ENCODE measurements around the gene TNFRSF4. TPM values are rescaled to one million over a fixed set of nuclear protein-coding genes. Genes with fewer than 3 reads are reported as not detected.

The TNFRSF4 gene
- total RNA-seq, 1 experiment from 2014 or later, result 0.62 TPM

- no peak for TF ChIP-seq REST (IDR thresholded peaks at IDR 0.05; ENCODE audit: insufficient read depth in 1 of 2, low read depth in 2 of 2, low read length in 1 of 2)
- no peak for TF ChIP-seq SIN3A (IDR thresholded peaks at IDR 0.05; ENCODE audit: borderline replicate concordance, insufficient read depth, low read depth, low read length)
- no peak for TF ChIP-seq CTCF (IDR thresholded peaks at IDR 0.05)
- no peak for TF ChIP-seq POLR2AphosphoS5 (IDR thresholded peaks at IDR 0.05; ENCODE audit: low read depth, low read length)
- in situ Hi-C loops (cut with HindIII; ENCODE audit: low pct_unique_long_range_greater_than_20kb, low sequenced_read_pairs) (no loop called here), intact Hi-C loops (cut with micrococcal nuclease; ENCODE audit: unreplicated experiment) (loop anchor here (5.0 kb wide), 1 partner anchor 132 kb away; no protein-coding TSS in a partner anchor)
- ChIA-PET CTCF (no interaction called here), POLR2A (no interaction called here)
- H3K27me3 ChIP-seq (ENCODE audit: control insufficient read depth, insufficient read depth, low read length), result no peaks in the 10 kb centered on the region
- H3K27ac ChIP-seq (ENCODE audit: low read length), result no peak overlapping the region
- H3K36me3 ChIP-seq (ENCODE audit: control insufficient read depth, insufficient read depth, low read length), result no peaks in the 10 kb centered on the region
- 0 out of 2 replicates have a peak, but pooled peaks cover 4% of the 10 kb centered on the region for H3K4me1 ChIP-seq (ENCODE audit: control insufficient read depth, insufficient read depth, low read length)
- H3K4me3 ChIP-seq (ENCODE audit: low read depth in 2 of 2, low read length in 2 of 2), result no peak overlapping the region
- BruUV-seq (replicated peaks), result no TSS peak
- ATAC-seq, result no peak
- DNase-seq (ENCODE audit: low read depth, low spot score), result no peak
- H3K9me3 ChIP-seq (ENCODE audit: control insufficient read depth, insufficient read depth, low read depth, low read length), result no peaks in the 10 kb centered on the region
Observed at GRCh38 chr1:1254667-1254998, 40.7 kb upstream of the TNFRSF4 start.

- BruUV-seq (replicated peaks), result no TSS peak
- ATAC-seq, result no peak
- H3K27me3 ChIP-seq (ENCODE audit: control insufficient read depth, insufficient read depth, low read length), result no peaks in the 10 kb centered on the region
- 0 out of 2 replicates have a peak, but pooled peaks cover 4% of the 10 kb centered on the region for H3K4me1 ChIP-seq (ENCODE audit: control insufficient read depth, insufficient read depth, low read length)
- TF ChIP-seq CTCF (IDR thresholded peaks at IDR 0.05) (no peak), REST (IDR thresholded peaks at IDR 0.05; ENCODE audit: insufficient read depth in 1 of 2, low read depth in 2 of 2, low read length in 1 of 2) (no peak), SIN3A (IDR thresholded peaks at IDR 0.05; ENCODE audit: borderline replicate concordance, insufficient read depth, low read depth, low read length) (no peak), POLR2AphosphoS5 (IDR thresholded peaks at IDR 0.05; ENCODE audit: low read depth, low read length) (no peak), TCF7L2 (IDR thresholded peaks at IDR 0.05; ENCODE audit: low read depth, low read length) (no peak)
- ChIA-PET POLR2A (no interaction called here), CTCF (no interaction called here)
- H3K4me3 ChIP-seq (ENCODE audit: low read depth in 2 of 2, low read length in 2 of 2), result no peak overlapping the region
- H3K9me3 ChIP-seq (ENCODE audit: control insufficient read depth, insufficient read depth, low read depth, low read length), result no peaks in the 10 kb centered on the region
- H3K27ac ChIP-seq (ENCODE audit: low read length), result no peak overlapping the region
- in situ Hi-C loops (cut with HindIII; ENCODE audit: low pct_unique_long_range_greater_than_20kb, low sequenced_read_pairs) (no loop called here), intact Hi-C loops (cut with micrococcal nuclease; ENCODE audit: unreplicated experiment) (loop anchor here (5.0 kb wide), 1 partner anchor 132 kb away; no protein-coding TSS in a partner anchor)
- H3K36me3 ChIP-seq (ENCODE audit: control insufficient read depth, insufficient read depth, low read length), result no peaks in the 10 kb centered on the region
- no peak for DNase-seq (ENCODE audit: low read depth, low spot score)
Observed at GRCh38 chr1:1253972-1254666, 40.2 kb upstream of the TNFRSF4 start.

All from Panc1 (cell line).